ENCODE results near the gene PPP4C. TPM values are rescaled to one million over a fixed set of nuclear protein-coding genes. Genes with fewer than 3 reads are reported as not detected.

PPP4C gene
- total RNA-seq, 4 donors from 2014 or later = 43.7 to 79.4 (median 56.6) TPM

DNA sequence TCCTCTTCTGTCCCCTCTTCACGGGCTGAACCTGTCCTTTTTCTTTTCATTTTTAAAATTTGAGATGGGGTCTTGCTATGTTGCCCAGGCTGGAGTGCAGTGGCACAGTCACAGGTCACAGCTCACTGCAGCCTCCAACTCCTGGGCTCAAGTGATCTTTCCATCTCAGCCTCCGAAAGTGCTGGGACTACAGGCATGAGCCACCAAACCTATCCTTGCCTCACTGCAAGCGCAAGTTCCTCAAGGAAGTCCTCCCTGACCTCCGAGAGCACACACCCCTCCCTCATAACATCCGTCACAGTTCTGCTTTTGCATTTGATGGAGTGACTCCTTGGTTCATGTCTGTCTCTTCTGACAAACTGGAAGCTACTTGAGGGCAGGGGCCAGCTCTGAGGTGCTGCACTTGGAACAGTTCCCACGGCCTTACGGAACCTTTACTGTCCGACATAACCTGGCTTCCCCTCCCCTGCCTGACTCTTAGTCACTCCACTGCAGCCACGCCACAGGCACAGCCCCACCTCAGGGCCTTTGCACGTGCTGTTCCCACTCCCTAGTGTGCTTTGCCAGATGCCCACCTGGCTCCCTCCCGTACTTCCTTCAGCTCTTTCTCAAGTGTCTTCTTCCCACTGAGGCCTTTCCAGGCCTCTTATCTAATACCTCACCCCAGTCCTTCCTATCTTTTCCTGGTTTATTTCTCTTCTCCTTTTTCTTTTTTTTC is 11.5 kb downstream of the PPP4C start:
- no peak for TF ChIP-seq POLR2A (IDR thresholded peaks at IDR 0.05)
- TF ChIP-seq, protein P1, sequence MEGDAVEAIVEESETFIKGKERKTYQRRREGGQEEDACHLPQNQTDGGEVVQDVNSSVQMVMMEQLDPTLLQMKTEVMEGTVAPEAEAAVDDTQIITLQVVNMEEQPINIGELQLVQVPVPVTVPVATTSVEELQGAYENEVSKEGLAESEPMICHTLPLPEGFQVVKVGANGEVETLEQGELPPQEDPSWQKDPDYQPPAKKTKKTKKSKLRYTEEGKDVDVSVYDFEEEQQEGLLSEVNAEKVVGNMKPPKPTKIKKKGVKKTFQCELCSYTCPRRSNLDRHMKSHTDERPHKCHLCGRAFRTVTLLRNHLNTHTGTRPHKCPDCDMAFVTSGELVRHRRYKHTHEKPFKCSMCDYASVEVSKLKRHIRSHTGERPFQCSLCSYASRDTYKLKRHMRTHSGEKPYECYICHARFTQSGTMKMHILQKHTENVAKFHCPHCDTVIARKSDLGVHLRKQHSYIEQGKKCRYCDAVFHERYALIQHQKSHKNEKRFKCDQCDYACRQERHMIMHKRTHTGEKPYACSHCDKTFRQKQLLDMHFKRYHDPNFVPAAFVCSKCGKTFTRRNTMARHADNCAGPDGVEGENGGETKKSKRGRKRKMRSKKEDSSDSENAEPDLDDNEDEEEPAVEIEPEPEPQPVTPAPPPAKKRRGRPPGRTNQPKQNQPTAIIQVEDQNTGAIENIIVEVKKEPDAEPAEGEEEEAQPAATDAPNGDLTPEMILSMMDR (IDR thresholded peaks at IDR 0.05) = no peak
- Histone ChIP-seq H3K27me3 (no peaks in the 10 kb centered on the region), H3K4me1 (peaks cover 0 to 14% (median 7%) of the 10 kb centered on the region in 4 donors), H3K4me3 (no peak overlapping the region), H3K36me3 (peaks cover 0 to 35% (median 0%) of the 10 kb centered on the region in 3 donors), H3K9me3 (no peaks in the 10 kb centered on the region), H3K27ac (no peak overlapping the region)
- no peak for DNase-seq

DNA sequence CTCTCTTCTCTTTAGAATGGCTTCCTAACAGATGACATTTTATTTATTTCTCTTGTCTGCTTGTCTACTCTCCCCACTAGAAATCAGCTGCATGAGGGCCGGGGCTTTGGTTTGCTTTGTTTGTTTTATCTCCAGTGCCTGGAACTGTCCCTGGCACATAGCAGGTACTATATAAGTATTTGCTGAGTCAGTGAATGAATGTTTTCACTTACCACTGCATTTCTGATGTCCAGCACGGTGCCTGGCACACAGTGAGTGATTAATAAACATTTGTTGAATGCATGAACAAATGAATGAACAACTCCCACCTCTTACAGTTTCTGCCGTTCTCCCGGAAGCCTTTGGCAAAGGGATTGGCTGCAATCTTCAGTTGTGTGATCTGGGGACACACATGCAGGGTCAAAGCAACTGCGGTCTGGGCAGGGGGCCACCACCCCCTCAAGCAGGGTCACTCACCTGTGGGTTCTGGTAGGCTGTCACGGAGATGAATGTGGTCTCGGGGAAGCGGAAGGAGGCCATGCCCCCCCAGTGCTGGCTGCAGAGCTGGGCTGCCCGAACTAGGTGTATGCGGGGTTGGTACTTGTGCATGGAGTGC is 12.5 kb downstream of the PPP4C start:
- peaks cover 0 to 24% (median 17%) of the 10 kb centered on the region in 4 donors for H3K4me1 ChIP-seq
- DNase-seq = no peak
- peaks cover 0 to 25% (median 0%) of the 10 kb centered on the region in 3 donors for H3K36me3 ChIP-seq
- no peaks in the 10 kb centered on the region for H3K9me3 ChIP-seq
- no peak overlapping the region for H3K27ac ChIP-seq
- H3K4me3 ChIP-seq = no peak overlapping the region
- no peaks in the 10 kb centered on the region for H3K27me3 ChIP-seq
- TF ChIP-seq POLR2A (IDR thresholded peaks at IDR 0.05) = no peak
- TF ChIP-seq, protein P1 (IDR thresholded peaks at IDR 0.05) = no peak

DNA sequence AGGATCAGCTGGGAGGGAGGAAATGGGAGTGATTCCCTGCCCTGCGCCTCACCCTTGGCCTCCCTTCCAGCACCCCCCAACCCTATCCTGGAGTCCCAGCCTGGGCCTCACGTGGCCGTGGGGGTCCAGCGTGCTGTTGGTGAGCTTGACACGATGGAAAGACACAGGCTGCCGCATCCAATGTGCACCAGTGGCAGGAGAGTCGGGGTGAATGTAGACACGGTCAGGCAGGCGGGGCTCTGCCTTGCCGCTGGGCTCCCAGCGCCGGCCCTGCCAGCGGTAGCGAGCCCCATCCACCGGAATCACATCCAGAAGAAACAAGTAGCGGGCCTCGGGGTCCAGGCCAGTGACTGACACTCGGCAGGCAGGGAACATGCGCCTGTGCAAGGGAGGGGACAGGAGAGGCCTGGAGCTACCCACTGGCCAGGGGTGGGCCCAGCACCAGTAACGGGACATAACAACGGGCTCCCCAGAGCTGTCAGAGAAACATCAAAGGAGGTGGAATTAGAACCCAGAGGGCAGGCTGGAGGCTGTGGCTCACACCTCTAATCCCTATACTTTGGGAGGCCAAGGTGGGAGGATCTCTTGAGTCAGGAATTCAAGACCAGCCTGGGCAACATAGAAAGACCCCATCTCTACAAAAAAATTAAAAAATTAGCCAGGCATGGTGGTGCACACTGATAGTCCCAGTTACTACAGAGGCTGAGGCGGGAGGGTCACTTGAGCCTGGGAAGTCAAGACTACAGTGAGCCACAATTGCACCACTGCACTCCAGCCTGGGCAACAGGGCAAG is 13.2 kb downstream of the PPP4C start:
- Histone ChIP-seq H3K4me3 (no peak overlapping the region), H3K9me3 (no peaks in the 10 kb centered on the region), H3K4me1 (peaks cover 0 to 27% (median 19%) of the 10 kb centered on the region in 4 donors), H3K27me3 (no peaks in the 10 kb centered on the region), H3K36me3 (peaks cover 0 to 22% (median 0%) of the 10 kb centered on the region in 3 donors), H3K27ac (no peak overlapping the region)
- DNase-seq = no peak
- TF ChIP-seq, protein P1 (IDR thresholded peaks at IDR 0.05) = no peak
- TF ChIP-seq POLR2A (IDR thresholded peaks at IDR 0.05) = no peak

DNA sequence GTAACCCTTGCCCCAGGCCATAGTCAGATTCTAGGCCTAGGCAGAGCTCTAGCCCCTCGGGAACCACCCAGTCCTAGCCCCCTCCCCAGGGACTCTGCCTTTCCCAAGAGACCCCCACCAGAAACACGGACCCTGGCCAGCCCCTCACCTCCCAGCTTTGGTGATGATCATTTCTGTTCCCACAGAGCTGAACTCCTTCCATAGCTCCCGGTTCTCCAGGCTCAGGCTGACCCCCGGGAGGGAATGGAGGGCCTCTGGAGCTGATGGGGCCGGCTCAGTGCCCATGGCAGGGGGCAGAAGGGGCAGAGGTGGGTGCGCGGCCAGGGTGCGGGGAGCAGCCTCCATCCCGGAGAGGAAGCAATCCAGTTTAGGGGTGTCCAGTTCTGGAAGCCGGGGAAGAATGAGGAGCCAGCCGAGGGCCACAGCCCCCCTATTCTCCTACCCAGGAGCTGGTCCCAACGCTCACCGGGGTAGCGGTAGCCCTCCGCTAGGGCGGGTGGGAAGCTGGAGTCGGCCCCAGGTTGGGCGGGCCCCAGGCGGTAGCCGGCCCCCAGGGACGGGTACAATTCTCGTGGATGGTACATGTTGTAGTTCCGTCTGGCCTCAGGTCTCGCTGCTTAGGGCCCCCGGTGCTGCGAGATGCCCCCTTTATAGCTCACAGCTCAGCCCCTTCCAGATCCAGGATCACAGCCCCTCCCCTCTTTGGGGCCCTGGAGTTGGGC is 15.0 kb downstream of the PPP4C start:
- Histone ChIP-seq H3K36me3 (peaks cover 0 to 12% (median 0%) of the 10 kb centered on the region in 3 donors), H3K27me3 (no peaks in the 10 kb centered on the region), H3K4me1 (peaks cover 3 to 42% (median 32%) of the 10 kb centered on the region in 4 donors), H3K9me3 (no peaks in the 10 kb centered on the region), H3K4me3 (peak overlapping the region in 2 of 4 donors; percentile 60 to 64), H3K27ac (peak overlapping the region in 2 of 4 donors; percentile 5 to 81)
- no peak for DNase-seq
- TF ChIP-seq, protein P1 (IDR thresholded peaks at IDR 0.05) = no peak
- no peak for TF ChIP-seq POLR2A (IDR thresholded peaks at IDR 0.05)

Measured in Peyer's patch (tissue), 4 donors.